Measurements from ENCODE around the gene INPP5J.

DNA sequence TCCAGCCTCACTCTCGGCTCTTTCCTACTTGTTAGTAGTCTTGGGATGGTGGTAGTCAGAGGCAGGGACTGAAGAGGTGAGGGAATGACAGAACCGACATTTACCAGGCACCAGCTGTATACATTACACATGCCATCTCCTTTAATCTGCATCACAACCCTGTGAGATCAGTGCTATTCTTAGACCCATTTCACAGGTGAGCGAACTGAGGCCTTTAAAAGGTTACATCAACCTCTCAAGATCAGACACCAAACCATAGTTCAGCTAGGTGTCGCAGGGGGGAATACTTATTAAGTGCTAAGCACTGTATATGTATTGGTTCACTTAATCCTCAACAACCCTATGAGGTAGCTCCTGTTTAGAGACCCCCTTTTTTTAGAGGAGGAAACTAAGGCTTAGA, 11.9 kb downstream of the INPP5J start:
- TF ChIP-seq, protein P1, sequence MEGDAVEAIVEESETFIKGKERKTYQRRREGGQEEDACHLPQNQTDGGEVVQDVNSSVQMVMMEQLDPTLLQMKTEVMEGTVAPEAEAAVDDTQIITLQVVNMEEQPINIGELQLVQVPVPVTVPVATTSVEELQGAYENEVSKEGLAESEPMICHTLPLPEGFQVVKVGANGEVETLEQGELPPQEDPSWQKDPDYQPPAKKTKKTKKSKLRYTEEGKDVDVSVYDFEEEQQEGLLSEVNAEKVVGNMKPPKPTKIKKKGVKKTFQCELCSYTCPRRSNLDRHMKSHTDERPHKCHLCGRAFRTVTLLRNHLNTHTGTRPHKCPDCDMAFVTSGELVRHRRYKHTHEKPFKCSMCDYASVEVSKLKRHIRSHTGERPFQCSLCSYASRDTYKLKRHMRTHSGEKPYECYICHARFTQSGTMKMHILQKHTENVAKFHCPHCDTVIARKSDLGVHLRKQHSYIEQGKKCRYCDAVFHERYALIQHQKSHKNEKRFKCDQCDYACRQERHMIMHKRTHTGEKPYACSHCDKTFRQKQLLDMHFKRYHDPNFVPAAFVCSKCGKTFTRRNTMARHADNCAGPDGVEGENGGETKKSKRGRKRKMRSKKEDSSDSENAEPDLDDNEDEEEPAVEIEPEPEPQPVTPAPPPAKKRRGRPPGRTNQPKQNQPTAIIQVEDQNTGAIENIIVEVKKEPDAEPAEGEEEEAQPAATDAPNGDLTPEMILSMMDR (IDR thresholded peaks at IDR 0.05; ENCODE audit: low read depth, low read length) = no peak
- TF ChIP-seq POLR2A (IDR thresholded peaks at IDR 0.05; ENCODE audit: extremely low read depth, insufficient read length) (no peak), MAX (IDR thresholded peaks at IDR 0.05; ENCODE audit: low read depth, low read length) (no peak)
